A673 (cell line): ENCODE measurements around the gene AMBRA1.

ENCODE experiments used
- EZH2 ChIP-seq: fragments of 200-600 bp; sonication (generic); IDR thresholded peaks from 2 replicates; pipeline ENCODE4 v1.6.1; 2017; ENCODE audit warnings: borderline replicate concordance, low read depth, mild to moderate bottlenecking, mixed read lengths, antibody characterized with exemption, low read length; ENCODE audit not compliant: poor library complexity, severe bottlenecking
- TF ChIP-seq, protein P1 (sequence below): fragments of 300-800, 200-600 bp; sonication (generic); conservative IDR thresholded peaks from 2 replicates; pipeline ENCODE4 v1.5.1; 2017; ENCODE audit warnings: low read depth, mild to moderate bottlenecking, antibody characterized with exemption, low read length, moderate library complexity, mixed read lengths

DNA sequence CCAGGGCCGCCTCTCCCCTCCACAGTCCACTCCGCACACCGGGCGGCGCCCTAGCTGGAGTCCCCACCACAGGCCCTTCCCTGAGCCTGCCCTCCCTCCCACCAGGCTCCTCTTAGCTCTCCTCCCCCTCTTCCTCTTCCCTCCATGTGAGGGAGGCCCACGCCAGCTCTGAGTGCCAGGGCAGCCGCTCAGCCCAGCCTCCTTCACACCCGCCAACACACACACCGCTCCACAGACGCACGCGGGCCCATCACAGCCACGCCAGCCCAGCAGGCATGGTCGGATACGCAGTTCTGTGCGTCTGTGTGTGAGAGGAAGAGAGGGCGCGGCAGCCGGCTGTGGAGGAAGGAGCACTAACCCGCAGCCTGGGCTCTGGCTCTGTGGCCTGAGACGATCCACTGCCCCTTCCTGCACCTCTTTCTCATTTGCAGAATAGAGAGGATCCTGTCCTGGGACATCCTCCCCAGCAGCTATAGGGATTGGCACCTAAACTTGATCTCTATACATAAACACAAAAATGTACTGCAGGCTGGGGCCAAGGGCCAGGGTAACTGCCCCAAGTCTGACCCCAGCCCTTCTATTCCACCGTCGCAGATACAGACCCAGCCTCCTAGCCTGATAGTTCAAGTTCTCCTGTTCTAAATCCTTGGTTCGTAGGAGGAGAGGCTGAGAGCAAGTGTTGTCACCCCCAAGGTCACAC is 205.8 kb downstream of the AMBRA1 start:
- TF ChIP-seq, protein P1, sequence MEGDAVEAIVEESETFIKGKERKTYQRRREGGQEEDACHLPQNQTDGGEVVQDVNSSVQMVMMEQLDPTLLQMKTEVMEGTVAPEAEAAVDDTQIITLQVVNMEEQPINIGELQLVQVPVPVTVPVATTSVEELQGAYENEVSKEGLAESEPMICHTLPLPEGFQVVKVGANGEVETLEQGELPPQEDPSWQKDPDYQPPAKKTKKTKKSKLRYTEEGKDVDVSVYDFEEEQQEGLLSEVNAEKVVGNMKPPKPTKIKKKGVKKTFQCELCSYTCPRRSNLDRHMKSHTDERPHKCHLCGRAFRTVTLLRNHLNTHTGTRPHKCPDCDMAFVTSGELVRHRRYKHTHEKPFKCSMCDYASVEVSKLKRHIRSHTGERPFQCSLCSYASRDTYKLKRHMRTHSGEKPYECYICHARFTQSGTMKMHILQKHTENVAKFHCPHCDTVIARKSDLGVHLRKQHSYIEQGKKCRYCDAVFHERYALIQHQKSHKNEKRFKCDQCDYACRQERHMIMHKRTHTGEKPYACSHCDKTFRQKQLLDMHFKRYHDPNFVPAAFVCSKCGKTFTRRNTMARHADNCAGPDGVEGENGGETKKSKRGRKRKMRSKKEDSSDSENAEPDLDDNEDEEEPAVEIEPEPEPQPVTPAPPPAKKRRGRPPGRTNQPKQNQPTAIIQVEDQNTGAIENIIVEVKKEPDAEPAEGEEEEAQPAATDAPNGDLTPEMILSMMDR, result no peak
- TF ChIP-seq EZH2, result no peak
